ENCODE measurements around the gene ANP32E.

- no peak for TF ChIP-seq SIN3A (IDR thresholded peaks at IDR 0.05; ENCODE audit: borderline replicate concordance, insufficient read depth, low read length)
- TF ChIP-seq POLR2AphosphoS5 (IDR thresholded peaks at IDR 0.05; ENCODE audit: low read depth, low read length), result no peak
- TF ChIP-seq REST (IDR thresholded peaks at IDR 0.05; ENCODE audit: insufficient read depth in 1 of 2, low read depth in 2 of 2, low read length in 2 of 2), result no peak
- no peak for TF ChIP-seq FOXP2 (optimal IDR thresholded peaks at IDR 0.05; ENCODE audit: borderline replicate concordance, extremely low read depth, extremely low read length, insufficient read depth)
- no peak for TF ChIP-seq TAF1 (IDR thresholded peaks at IDR 0.05; ENCODE audit: borderline replicate concordance, insufficient read depth, low read length)
Observed at GRCh38 chr1:150280138-150280707, 44.3 kb upstream of the ANP32E start.

Measured in PFSK-1 (cell line).